HG03108 (cell line): ENCODE results near the gene DNAI2.

Experiments used
- ATAC-seq: cut with Tn5 transposase; IDR thresholded peaks from one replicate; pipeline ENCODE4 v1.9.1; 2021; ENCODE audit warnings: moderate library complexity; ENCODE audit not compliant: unreplicated experiment

Gene DNAI2

DNA sequence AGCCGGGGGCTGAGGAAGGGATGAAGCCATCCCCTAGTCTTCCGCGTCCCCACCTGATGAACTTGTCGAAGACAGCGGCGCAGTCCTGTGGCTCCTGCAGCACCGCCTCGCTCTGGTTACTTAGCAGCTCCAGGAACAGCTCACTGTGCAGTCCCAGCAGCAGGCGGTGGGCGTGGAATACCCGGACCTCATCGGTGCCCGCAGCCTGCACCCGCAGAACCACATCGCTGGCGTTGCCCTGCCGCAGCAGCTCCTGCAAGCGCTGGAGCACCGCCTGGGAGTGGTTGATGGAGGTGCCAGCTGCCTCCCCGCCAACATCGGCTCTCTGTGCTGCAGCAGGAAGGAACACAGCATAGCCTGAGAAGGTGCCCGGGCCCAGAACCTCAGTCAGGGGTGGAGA, 85.9 kb downstream of the DNAI2 start:
- no peak for ATAC-seq

DNA sequence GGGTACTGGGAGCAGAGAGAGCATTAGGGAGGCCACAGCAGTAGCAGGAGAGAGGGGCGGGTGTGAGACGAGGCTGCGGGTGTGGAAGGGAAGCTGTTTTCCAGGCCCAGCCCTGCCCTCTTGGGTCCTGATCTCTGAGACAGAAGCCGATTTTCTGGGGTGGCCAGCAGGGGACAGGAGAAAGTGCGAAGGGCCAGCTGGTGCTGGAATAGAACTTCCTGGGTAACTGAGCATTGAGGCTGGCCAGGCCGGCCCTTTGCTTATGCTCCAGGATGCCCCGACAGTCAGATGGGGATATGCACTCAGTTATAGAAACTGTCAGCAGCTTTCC, 86.8 kb downstream of the DNAI2 start:
- no peak for ATAC-seq

DNA sequence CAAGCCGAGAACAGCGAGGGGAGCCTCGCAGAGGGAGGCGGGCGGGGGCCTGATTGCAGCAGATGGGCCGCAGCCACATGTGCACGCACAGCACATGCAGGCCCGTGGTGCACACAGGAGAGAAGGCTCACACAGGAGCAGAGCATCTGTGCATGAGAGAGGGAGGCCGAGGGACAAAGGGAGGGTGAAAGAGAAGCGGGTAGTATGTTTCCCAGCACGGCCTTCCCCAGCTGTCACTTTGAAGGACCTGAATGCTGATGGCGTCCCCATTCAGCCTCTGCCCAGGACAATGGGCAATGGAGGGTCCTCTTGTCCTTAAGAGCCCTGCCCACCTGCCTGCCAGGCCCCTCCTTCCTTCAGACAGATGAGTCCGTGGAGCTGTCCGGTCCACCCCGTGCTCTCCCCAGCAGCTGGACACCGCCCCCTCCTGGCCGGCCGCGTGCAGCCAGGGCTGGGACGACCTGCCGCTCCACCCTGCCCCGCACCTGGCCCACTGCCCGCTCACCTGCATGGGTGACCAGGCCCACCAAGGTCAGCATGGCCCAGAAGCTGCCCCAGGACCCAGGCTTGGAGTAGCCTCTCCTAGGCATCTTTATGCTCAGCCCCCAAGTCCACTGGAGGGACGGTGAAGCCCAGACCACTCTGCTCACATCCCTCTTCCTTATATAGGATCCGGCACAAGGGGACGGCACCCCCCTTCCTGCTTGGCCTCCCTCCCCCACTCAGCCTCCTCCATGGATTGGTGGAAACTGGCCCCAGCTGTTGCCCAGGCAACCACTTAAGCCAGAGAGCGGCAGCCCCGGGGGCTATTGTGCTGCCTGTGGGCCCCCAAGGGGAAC, 87.4 kb downstream of the DNAI2 start, which contains the start of gene BTBD17:
Gene BTBD17 (minus strand): TSS at position 639 of the 839 bp plus-strand sequence. CDS start 49 bp downstream, at position 590.
- ATAC-seq = no peak

DNA sequence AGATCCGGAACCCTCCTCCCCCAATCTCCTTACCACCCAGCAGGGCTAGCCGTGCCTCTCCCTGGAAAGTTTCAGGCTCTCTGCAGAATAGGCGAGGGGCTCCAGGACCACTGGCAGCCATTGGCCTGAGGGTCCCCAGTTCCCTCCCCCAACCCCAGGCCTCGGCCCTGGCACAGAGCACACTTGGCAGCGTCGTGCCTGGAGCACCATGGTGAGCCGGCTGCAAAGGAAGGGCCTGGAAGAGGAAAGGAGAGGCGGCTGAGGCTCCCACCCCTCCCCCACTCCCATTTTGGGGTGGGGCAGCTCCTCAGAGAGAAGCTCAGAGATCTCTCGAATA, 88.0 kb downstream of the DNAI2 start:
- ATAC-seq = no peak

DNA sequence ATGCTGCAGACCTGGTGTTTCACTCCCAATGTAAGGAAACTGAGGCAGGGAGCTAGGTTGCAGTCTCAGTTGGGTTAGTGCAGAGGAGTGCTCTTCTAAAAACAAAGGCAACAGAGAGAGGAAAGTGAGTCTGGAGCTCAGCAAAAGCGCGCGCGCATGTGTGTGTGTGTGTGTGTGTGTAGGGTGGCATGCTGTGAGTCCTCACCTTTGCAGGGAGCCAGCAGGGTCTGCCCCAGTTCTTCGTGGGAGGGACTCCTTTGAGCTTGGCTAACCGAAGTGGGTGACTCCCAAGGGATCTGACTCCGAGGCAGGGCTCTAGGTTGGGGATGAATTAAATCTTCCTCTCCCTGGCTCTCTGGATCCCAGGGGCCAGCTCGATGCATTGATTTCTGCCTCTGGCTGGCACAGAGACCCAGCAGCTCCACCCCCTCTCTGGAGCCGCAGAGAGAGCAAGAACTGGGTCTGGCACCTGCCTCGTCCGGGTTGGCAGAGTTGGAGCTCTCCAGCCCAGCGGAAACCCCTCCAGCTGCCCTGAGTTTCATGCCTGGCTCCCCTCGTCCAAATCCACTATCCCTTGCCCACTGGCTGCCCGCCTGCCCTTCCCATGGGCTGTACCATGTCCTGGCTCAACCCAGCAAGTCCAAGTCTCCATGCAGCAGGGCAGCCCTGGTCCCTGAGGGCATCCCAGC, 88.9 kb downstream of the DNAI2 start:
- ATAC-seq = no peak
